HEK293 (cell line): ENCODE data around the gene PHF20.

ENCODE experiments used
- CTCF ChIP-seq: fragments of 450-650 bp; formaldehyde crosslinking; IDR thresholded peaks from 2 replicates; pipeline ENCODE4 v1.5.1; 2016; ENCODE audit warnings: missing biosample characterization, missing genetic modification characterization
- KLF16 ChIP-seq: fragments of 450-650 bp; formaldehyde crosslinking; IDR thresholded peaks from 2 replicates; pipeline ENCODE4 v1.5.1; 2017; ENCODE audit warnings: missing biosample characterization, missing genetic modification characterization
- MYNN ChIP-seq: fragments of 450-650 bp; formaldehyde crosslinking; IDR thresholded peaks from 2 replicates; pipeline ENCODE4 v1.5.1; 2016; ENCODE audit warnings: missing biosample characterization, missing genetic modification characterization, borderline replicate concordance
- REPIN1 ChIP-seq: fragments of 450-650 bp; formaldehyde crosslinking; IDR thresholded peaks from 2 replicates; pipeline ENCODE4 v1.5.1; 2017; ENCODE audit warnings: missing biosample characterization, missing genetic modification characterization, low read depth
- ZBTB21 ChIP-seq: fragments of 450-650 bp; formaldehyde crosslinking; IDR thresholded peaks from 2 replicates; pipeline ENCODE4 v1.5.1; 2017; ENCODE audit warnings: missing biosample characterization, missing genetic modification characterization
- ZBTB7A ChIP-seq: fragments of 450-650 bp; formaldehyde crosslinking; IDR thresholded peaks from 2 replicates; pipeline ENCODE4 v1.5.1; 2016; ENCODE audit warnings: low read depth, missing biosample characterization, missing genetic modification characterization
- ZFP3 ChIP-seq: fragments of 450-650 bp; formaldehyde crosslinking; IDR thresholded peaks from 2 replicates; pipeline ENCODE4 v1.5.1; 2016; ENCODE audit warnings: low read depth, missing biosample characterization, missing genetic modification characterization
- ZNF114 ChIP-seq: fragments of 450-650 bp; formaldehyde crosslinking; IDR thresholded peaks from 2 replicates; pipeline ENCODE4 v1.5.0; 2017; ENCODE audit warnings: missing biosample characterization, missing genetic modification characterization
- ZNF16 ChIP-seq: fragments of 450-650 bp; formaldehyde crosslinking; IDR thresholded peaks from 2 replicates; pipeline ENCODE4 v1.5.1; 2016; ENCODE audit warnings: low read depth, missing biosample characterization, missing genetic modification characterization
- TF ChIP-seq, protein P1 (sequence below): IDR thresholded peaks from 2 replicates; pipeline ENCODE4 v1.6.1; 2011; ENCODE audit warnings: mild to moderate bottlenecking, low read depth, low read length, borderline replicate concordance
- TF ChIP-seq, protein P2 (sequence below): fragments of 450-650 bp; formaldehyde crosslinking; IDR thresholded peaks from 2 replicates; pipeline ENCODE4 v1.5.1; 2016; ENCODE audit warnings: missing biosample characterization, missing genetic modification characterization
- TF ChIP-seq, protein P3 (sequence below): sonication (generic); formaldehyde crosslinking; IDR thresholded peaks from 2 replicates; pipeline ENCODE4 v1.8.1; 2022; ENCODE audit warnings: mild to moderate bottlenecking, moderate library complexity, missing genetic modification reagents

- TF ChIP-seq, protein P1, sequence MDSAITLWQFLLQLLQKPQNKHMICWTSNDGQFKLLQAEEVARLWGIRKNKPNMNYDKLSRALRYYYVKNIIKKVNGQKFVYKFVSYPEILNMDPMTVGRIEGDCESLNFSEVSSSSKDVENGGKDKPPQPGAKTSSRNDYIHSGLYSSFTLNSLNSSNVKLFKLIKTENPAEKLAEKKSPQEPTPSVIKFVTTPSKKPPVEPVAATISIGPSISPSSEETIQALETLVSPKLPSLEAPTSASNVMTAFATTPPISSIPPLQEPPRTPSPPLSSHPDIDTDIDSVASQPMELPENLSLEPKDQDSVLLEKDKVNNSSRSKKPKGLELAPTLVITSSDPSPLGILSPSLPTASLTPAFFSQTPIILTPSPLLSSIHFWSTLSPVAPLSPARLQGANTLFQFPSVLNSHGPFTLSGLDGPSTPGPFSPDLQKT = no peak
- TF ChIP-seq ZFP3 (tag by site-specific recombination) (no peak), ZNF114 (tag by site-specific recombination) (no peak), CTCF (tag by site-specific recombination) (no peak), MYNN (no peak), ZBTB7A (no peak), REPIN1 (tag by site-specific recombination) (no peak), KLF16 (tag by site-specific recombination) (no peak), ZNF16 (tag by site-specific recombination) (no peak), ZBTB21 (tag by site-specific recombination) (no peak)
- TF ChIP-seq, protein P2, sequence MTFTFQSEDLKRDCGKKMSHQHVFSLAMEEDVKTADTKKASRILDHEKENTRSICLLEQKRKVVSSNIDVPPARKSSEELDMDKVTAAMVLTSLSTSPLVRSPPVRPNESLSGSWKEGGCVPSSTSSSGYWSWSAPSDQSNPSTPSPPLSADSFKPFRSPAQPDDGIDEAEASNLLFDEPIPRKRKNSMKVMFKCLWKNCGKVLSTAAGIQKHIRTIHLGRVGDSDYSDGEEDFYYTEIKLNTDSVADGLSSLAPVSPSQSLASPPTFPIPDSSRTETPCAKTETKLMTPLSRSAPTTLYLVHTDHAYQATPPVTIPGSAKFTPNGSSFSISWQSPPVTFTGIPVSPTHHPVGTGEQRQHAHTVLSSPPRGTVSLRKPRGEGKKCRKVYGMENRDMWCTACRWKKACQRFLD (tag by site-specific recombination) = no peak
- TF ChIP-seq, protein P3, sequence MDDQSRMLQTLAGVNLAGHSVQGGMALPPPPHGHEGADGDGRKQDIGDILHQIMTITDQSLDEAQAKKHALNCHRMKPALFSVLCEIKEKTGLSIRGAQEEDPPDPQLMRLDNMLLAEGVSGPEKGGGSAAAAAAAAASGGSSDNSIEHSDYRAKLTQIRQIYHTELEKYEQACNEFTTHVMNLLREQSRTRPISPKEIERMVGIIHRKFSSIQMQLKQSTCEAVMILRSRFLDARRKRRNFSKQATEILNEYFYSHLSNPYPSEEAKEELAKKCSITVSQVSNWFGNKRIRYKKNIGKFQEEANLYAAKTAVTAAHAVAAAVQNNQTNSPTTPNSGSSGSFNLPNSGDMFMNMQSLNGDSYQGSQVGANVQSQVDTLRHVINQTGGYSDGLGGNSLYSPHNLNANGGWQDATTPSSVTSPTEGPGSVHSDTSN (CRISPR knock-in tag) = no peak
These were observed 192.1 kb downstream of the PHF20 start for GRCh38 chr20:35963878-35964277.
